ENCODE results near the gene SAXO2. TPM values are rescaled to one million over a fixed set of nuclear protein-coding genes. Genes with fewer than 3 reads are reported as not detected.

The SAXO2 gene, protein sequence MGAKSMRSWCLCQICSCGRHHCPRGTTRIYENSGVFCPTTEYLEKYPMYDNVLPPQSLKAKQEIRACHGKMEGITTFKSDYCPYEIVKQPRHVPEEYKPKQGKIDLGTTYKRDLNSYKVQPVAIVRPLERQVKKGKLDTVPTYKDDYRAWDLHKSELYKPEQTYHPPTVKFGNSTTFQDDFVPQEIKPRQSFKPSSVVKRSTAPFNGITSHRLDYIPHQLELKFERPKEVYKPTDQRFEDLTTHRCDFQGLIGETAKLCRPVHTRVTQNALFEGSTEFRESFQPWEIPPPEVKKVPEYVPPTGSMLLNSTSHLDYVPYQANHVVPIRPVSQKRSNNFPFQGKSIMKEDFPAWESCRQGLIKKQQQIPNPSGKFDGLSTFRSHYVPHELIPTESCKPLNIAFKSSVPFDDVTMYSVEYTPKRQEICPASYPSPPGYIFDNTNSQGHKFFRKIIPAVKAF
- 2.2 to 3.2 TPM (median 2.3 TPM) in 5 replicates for total RNA-seq (2022; extraction: Qiagen RNA extraction)

DNA sequence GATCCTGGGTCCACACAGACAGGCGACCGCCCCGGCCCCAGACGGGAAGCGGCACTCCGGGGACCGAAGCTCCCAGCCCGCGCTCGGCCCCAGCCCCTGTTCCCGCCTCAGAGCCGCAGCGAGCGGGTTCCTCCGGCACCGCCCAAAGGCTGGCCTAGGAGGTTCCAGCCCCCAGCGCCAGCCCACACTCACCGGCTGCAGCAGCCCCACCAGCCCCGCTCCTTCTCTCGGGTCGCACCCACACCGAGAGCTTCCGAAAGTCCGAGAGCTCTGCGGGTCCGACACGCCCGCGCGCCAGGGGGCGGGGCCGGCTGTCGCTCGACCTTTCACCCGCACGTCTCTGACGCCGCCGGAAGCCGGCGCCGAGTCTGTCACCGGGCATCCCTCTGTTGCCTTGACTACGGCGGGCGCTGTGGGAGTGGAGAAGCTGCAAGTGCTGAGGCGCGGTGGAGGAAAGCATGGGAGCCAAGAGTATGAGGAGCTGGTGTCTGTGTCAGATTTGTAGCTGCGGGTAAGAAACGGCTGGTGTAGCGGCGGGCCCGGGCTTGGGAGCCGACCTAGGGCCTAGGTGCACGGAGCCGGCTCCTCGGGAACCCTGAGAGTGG lies at the start of gene SAXO2, which contains the start of gene EFL1:
SAXO2 (plus strand) TSS at position 397 of the 605 bp plus-strand sequence; CDS start at position 459, 62 bp downstream.
EFL1 (minus strand) TSS at position 313 of the 605 bp plus-strand sequence. CDS start 956 bp downstream, outside the sequence.

Other genes starting within 250 kb of the SAXO2 start
- gene MEX3B, start 216.8 kb upstream of the SAXO2 start, total RNA-seq (2022; extraction: Qiagen RNA extraction): 4.3 to 6.5 TPM (median 5.2 TPM) in 5 replicates
- 20.2 to 28.6 TPM (median 25.6 TPM) in 5 replicates for gene EFL1, start 84 bp upstream of the SAXO2 start, total RNA-seq (2022; extraction: Qiagen RNA extraction)
- gene GOLGA6L10, start 86.7 kb downstream of the SAXO2 start, total RNA-seq (2022; extraction: Qiagen RNA extraction): 0.46 to 0.79 TPM (median 0.68 TPM) in 5 replicates
- 2.0 to 3.2 TPM (median 2.5 TPM) in 5 replicates for gene GOLGA6L9, start 167.0 kb downstream of the SAXO2 start, total RNA-seq (2022; extraction: Qiagen RNA extraction)

Measured in A549 treated with CORT108297 at 1 μM for 4 hours (cell line).